H4 (cell line): ENCODE measurements around the gene PAF1. TPM values are rescaled to one million over a fixed set of nuclear protein-coding genes. Genes with fewer than 3 reads are reported as not detected.
A peak's percentile ranks its signal among the peaks of the same experiment; 100 is the strongest.

ENCODE experiments used
- DNase-seq: peaks from one replicate; pipeline ENCODE4 v3.0.0-alpha.2; 2015; ENCODE audit warnings: low spot score
- total RNA-seq: library from RNA; depleted of rRNA; stranded (reverse); fragments of >200 nt; shearing (Covaris generic); gene quantifications from 2 replicates; pipeline ENCODE4 v1.2.3, GENCODE V29; 2014

The PAF1 gene
- total RNA-seq, 1 experiment from 2014 or later, result 62.0 TPM

GRCh38 chr19:39405958-39406655, 15.2 kb upstream of the PAF1 start:
- no peak for DNase-seq

- DNase-seq, result no peak
Observed at GRCh38 chr19:39405261-39405957, 14.5 kb upstream of the PAF1 start.

GRCh38 chr19:39403331-39404312, 12.7 kb upstream of the PAF1 start:
- DNase-seq, result peak; percentile 98

- DNase-seq, result peak; percentile 90
Observed at GRCh38 chr19:39402346-39403300, 11.7 kb upstream of the PAF1 start.

GRCh38 chr19:39401549-39402345, 10.8 kb upstream of the PAF1 start:
- DNase-seq, result peak; percentile 57

- DNase-seq, result no peak
Observed at GRCh38 chr19:39401070-39401548, 10.2 kb upstream of the PAF1 start.

- DNase-seq, result no peak
Observed at GRCh38 chr19:39400061-39400460, 9.2 kb upstream of the PAF1 start.

GRCh38 chr19:39399668-39400050, 8.8 kb upstream of the PAF1 start:
- DNase-seq, result no peak

- DNase-seq, result no peak
Observed at GRCh38 chr19:39398297-39398864, 7.5 kb upstream of the PAF1 start.

GRCh38 chr19:39397360-39398296, 6.7 kb upstream of the PAF1 start:
- peak; percentile 78 for DNase-seq

GRCh38 chr19:39390451-39390750, 505 bp downstream of the PAF1 start:
- DNase-seq, result no peak

GRCh38 chr19:39389631-39390414, 1.1 kb downstream of the PAF1 start:
- DNase-seq, result no peak

GRCh38 chr19:39388657-39389056, 2.2 kb downstream of the PAF1 start:
- no peak for DNase-seq

GRCh38 chr19:39386557-39386956, 4.3 kb downstream of the PAF1 start:
- no peak for DNase-seq

- no peak for DNase-seq
Observed at GRCh38 chr19:39385629-39386411, 5.1 kb downstream of the PAF1 start.

GRCh38 chr19:39384839-39385568, 5.9 kb downstream of the PAF1 start:
- DNase-seq, result no peak
